ENCODE measurements around the gene PRSS48.

PRSS48 gene

GRCh38 chr4:151340751-151341385 lies 63.9 kb downstream of the PRSS48 start:
- no peak overlapping the region for H3K4me3 ChIP-seq (ENCODE audit: low read length)
- TF ChIP-seq CTCF (conservative IDR thresholded peaks at IDR 0.05; ENCODE audit: low read length) = no peak
- DNase-seq (ENCODE audit: low read depth) = peak; percentile 9

All from AG10803 (cell line).